Measurements from ENCODE around the gene C19orf12.

Gene C19orf12

DNA sequence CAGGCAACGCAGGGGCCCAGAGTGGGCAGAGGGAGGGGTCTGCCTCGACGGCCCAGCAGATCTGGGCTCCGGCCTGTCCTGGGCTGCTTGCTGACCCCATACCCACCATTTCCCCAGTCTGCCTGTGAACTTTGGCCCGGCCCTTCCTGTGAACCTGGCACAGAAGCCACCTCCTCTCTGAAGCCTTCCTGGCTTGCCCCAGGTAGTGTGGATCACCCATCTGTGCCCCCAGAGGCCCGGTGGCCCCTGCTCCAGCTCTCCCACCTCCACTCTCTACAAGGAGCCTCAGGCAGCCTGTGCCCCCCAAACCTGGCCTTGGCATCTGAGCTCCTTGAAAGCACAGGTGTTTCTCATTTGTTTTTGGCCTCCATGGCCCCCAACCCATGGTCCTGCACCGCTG is 34.1 kb downstream of the C19orf12 start:
- Histone ChIP-seq H3K23ac (ENCODE audit: low read depth, low read length, poor library complexity) (no peak overlapping the region), H4K91ac (ENCODE audit: low read depth, low read length, poor library complexity) (no peak overlapping the region), H3K27ac (replicated peaks; ENCODE audit: low read length) (no peak overlapping the region), H3K4me2 (ENCODE audit: insufficient read depth, low read length, poor library complexity, severe bottlenecking) (no peak overlapping the region), H3K4me1 (ENCODE audit: control insufficient read depth in 2 of 2, insufficient read depth in 1 of 2, low read depth in 1 of 2, low read length in 2 of 2) (peaks cover 12 to 26% of the 10 kb centered on the region in 2 donors), H3K4ac (ENCODE audit: low read length) (no peak overlapping the region), H4K8ac (ENCODE audit: low read depth, low read length) (no peak overlapping the region), H3K36me3 (replicated peaks in 1 of 2; ENCODE audit: control insufficient read depth in 2 of 2, insufficient read depth in 2 of 2, low read length in 2 of 2) (no peaks in the 10 kb centered on the region), H3K18ac (ENCODE audit: low read length) (peak overlapping the region; percentile 14), H3K79me1 (ENCODE audit: low read depth, low read length) (peaks cover 4% of the 10 kb centered on the region), H3K9ac (ENCODE audit: low read depth, low read length, poor library complexity) (no peak overlapping the region), H2BK5ac (ENCODE audit: low read length) (peak overlapping the region; percentile 62), H3K4me3 (ENCODE audit: low read length in 2 of 2) (no peak overlapping the region), H3K9me3 (replicated peaks in 1 of 2; ENCODE audit: control insufficient read depth in 2 of 2, insufficient read depth in 1 of 2, low read depth in 1 of 2, low read length in 2 of 2) (no peaks in the 10 kb centered on the region), H3K27me3 (ENCODE audit: control insufficient read depth in 3 of 3, insufficient read depth in 3 of 3, low read depth in 1 of 3, low read length in 3 of 3) (peaks cover 0 to 7% (median 0%) of the 10 kb centered on the region in 3 experiments), H2AFZ (ENCODE audit: low read length) (no peak overlapping the region), H2BK12ac (ENCODE audit: low read length) (peak overlapping the region; percentile 63), H2AK5ac (ENCODE audit: low read depth, low read length) (peak overlapping the region; percentile 68), H2BK15ac (ENCODE audit: low read length) (peak overlapping the region; percentile 56), H2BK120ac (ENCODE audit: low read depth, low read length) (no peak overlapping the region), H3K14ac (ENCODE audit: low read length) (no peak overlapping the region)
- no peak for DNase-seq (ENCODE audit: low spot score)
- no CpG with 5 or more reads among the region's 7 CpGs for WGBS, 2 donors (ENCODE audit: extremely low coverage in 2 of 2, insufficient read length in 2 of 2, insufficient replicate concordance in 1 of 2)

GRCh38 chr19:29680447-29680846 is 34.6 kb downstream of the C19orf12 start:
- H3K9ac ChIP-seq (ENCODE audit: low read depth, low read length, poor library complexity), result no peak overlapping the region
- H2BK5ac ChIP-seq (ENCODE audit: low read length), result peak overlapping the region; percentile 62
- WGBS, 2 donors (ENCODE audit: extremely low coverage in 2 of 2, insufficient read length in 2 of 2, insufficient replicate concordance in 1 of 2), result no CpG with 5 or more reads among the region's 12 CpGs

DNA sequence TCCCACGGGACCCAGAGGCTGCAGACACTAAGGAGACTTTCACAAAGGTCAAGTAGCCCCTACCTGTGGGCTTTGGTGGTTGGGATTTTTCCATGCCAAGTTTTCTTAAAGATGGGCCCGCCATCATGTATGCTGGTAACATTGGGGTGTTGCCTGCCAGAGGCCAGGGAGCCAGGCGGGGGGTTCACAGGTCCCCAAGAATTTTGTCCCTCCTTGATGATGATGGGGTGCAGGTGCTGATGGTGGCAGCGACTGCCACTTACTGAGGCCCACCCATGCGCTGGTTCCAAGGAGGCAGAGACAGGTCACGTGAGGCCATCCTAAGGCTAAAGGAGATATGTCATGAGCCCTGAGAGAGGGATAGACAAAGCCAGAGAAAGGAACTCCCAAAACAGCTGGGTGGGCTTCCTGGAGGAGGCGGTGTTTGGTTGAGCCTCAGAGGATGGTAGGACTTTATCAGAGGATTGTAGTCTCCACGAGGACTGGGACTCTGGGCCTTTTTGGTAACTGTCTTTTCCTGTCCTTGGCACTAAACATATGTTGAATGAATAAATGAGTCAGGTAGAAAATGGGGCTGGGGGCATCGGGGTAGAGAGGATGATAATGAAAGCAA is 35.4 kb downstream of the C19orf12 start:
- Histone ChIP-seq H3K18ac (ENCODE audit: low read length) (no peak overlapping the region), H3K23ac (ENCODE audit: low read depth, low read length, poor library complexity) (no peak overlapping the region), H2BK12ac (ENCODE audit: low read length) (no peak overlapping the region), H3K9ac (ENCODE audit: low read depth, low read length, poor library complexity) (no peak overlapping the region), H3K27me3 (ENCODE audit: control insufficient read depth in 3 of 3, insufficient read depth in 3 of 3, low read depth in 1 of 3, low read length in 3 of 3) (peaks cover 0 to 7% (median 0%) of the 10 kb centered on the region in 3 experiments), H3K4me2 (ENCODE audit: insufficient read depth, low read length, poor library complexity, severe bottlenecking) (no peak overlapping the region), H3K4me1 (ENCODE audit: control insufficient read depth in 2 of 2, insufficient read depth in 1 of 2, low read depth in 1 of 2, low read length in 2 of 2) (peaks cover 12 to 26% of the 10 kb centered on the region in 2 donors), H2BK15ac (ENCODE audit: low read length) (no peak overlapping the region), H4K8ac (ENCODE audit: low read depth, low read length) (no peak overlapping the region), H3K4ac (ENCODE audit: low read length) (no peak overlapping the region), H3K27ac (replicated peaks; ENCODE audit: low read length) (no peak overlapping the region), H2AK5ac (ENCODE audit: low read depth, low read length) (no peak overlapping the region), H3K36me3 (replicated peaks in 1 of 2; ENCODE audit: control insufficient read depth in 2 of 2, insufficient read depth in 2 of 2, low read length in 2 of 2) (peaks cover 0 to 6% of the 10 kb centered on the region in 2 donors), H2AFZ (ENCODE audit: low read length) (no peak overlapping the region), H2BK5ac (ENCODE audit: low read length) (no peak overlapping the region), H4K91ac (ENCODE audit: low read depth, low read length, poor library complexity) (no peak overlapping the region), H3K79me1 (ENCODE audit: low read depth, low read length) (peaks cover 4% of the 10 kb centered on the region), H3K4me3 (ENCODE audit: low read length in 2 of 2) (no peak overlapping the region), H3K14ac (ENCODE audit: low read length) (no peak overlapping the region), H3K9me3 (replicated peaks in 1 of 2; ENCODE audit: control insufficient read depth in 2 of 2, insufficient read depth in 1 of 2, low read depth in 1 of 2, low read length in 2 of 2) (no peaks in the 10 kb centered on the region), H2BK120ac (ENCODE audit: low read depth, low read length) (no peak overlapping the region)
- WGBS, 2 donors (ENCODE audit: extremely low coverage in 2 of 2, insufficient read length in 2 of 2, insufficient replicate concordance in 1 of 2), result no CpG with 5 or more reads among the region's 9 CpGs
- DNase-seq (ENCODE audit: low spot score), result no peak

More at GRCh38 chr19:29680447-29680846, 34.6 kb downstream of the C19orf12 start:
- peak overlapping the region; percentile 68 for H2AK5ac ChIP-seq (ENCODE audit: low read depth, low read length)
- H3K4me3 ChIP-seq (ENCODE audit: low read length in 2 of 2), result no peak overlapping the region
- H3K18ac ChIP-seq (ENCODE audit: low read length), result peak overlapping the region; percentile 27
- peak overlapping the region; percentile 17 for H2AFZ ChIP-seq (ENCODE audit: low read length)
- H3K4me2 ChIP-seq (ENCODE audit: insufficient read depth, low read length, poor library complexity, severe bottlenecking), result no peak overlapping the region
- no peak overlapping the region for H3K27ac ChIP-seq (replicated peaks; ENCODE audit: low read length)
- H2BK120ac ChIP-seq (ENCODE audit: low read depth, low read length), result no peak overlapping the region
- H2BK15ac ChIP-seq (ENCODE audit: low read length), result peak overlapping the region; percentile 56
- DNase-seq (ENCODE audit: low spot score), result no peak
- no peaks in the 10 kb centered on the region for H3K9me3 ChIP-seq (replicated peaks in 1 of 2; ENCODE audit: control insufficient read depth in 2 of 2, insufficient read depth in 1 of 2, low read depth in 1 of 2, low read length in 2 of 2)
- H3K4me1 ChIP-seq (ENCODE audit: control insufficient read depth in 2 of 2, insufficient read depth in 1 of 2, low read depth in 1 of 2, low read length in 2 of 2), result peaks cover 12 to 26% of the 10 kb centered on the region in 2 donors
- peak overlapping the region; percentile 63 for H2BK12ac ChIP-seq (ENCODE audit: low read length)
- no peak overlapping the region for H3K23ac ChIP-seq (ENCODE audit: low read depth, low read length, poor library complexity)
- peaks cover 4% of the 10 kb centered on the region for H3K79me1 ChIP-seq (ENCODE audit: low read depth, low read length)
- H3K36me3 ChIP-seq (replicated peaks in 1 of 2; ENCODE audit: control insufficient read depth in 2 of 2, insufficient read depth in 2 of 2, low read length in 2 of 2), result no peaks in the 10 kb centered on the region
- peak overlapping the region; percentile 87 for H3K4ac ChIP-seq (ENCODE audit: low read length)
- no peak overlapping the region for H4K8ac ChIP-seq (ENCODE audit: low read depth, low read length)
- H3K27me3 ChIP-seq (ENCODE audit: control insufficient read depth in 3 of 3, insufficient read depth in 3 of 3, low read depth in 1 of 3, low read length in 3 of 3), result peaks cover 0 to 7% (median 0%) of the 10 kb centered on the region in 3 experiments
- no peak overlapping the region for H4K91ac ChIP-seq (ENCODE audit: low read depth, low read length, poor library complexity)
- no peak overlapping the region for H3K14ac ChIP-seq (ENCODE audit: low read length)

- H3K27ac ChIP-seq (replicated peaks; ENCODE audit: low read length), result no peak overlapping the region
- H3K18ac ChIP-seq (ENCODE audit: low read length), result peak overlapping the region; percentile 80
- H4K91ac ChIP-seq (ENCODE audit: low read depth, low read length, poor library complexity), result no peak overlapping the region
- no peak overlapping the region for H2BK120ac ChIP-seq (ENCODE audit: low read depth, low read length)
- peaks cover 4% of the 10 kb centered on the region for H3K79me1 ChIP-seq (ENCODE audit: low read depth, low read length)
- H2AFZ ChIP-seq (ENCODE audit: low read length), result peak overlapping the region; percentile 77
- H3K9ac ChIP-seq (ENCODE audit: low read depth, low read length, poor library complexity), result no peak overlapping the region
- H2BK12ac ChIP-seq (ENCODE audit: low read length), result peak overlapping the region; percentile 84
- no peak overlapping the region for H3K4me3 ChIP-seq (ENCODE audit: low read length in 2 of 2)
- no peak overlapping the region for H3K4me2 ChIP-seq (ENCODE audit: insufficient read depth, low read length, poor library complexity, severe bottlenecking)
- no CpG with 5 or more reads among the region's 20 CpGs for WGBS, 2 donors (ENCODE audit: extremely low coverage in 2 of 2, insufficient read length in 2 of 2, insufficient replicate concordance in 1 of 2)
- H3K23ac ChIP-seq (ENCODE audit: low read depth, low read length, poor library complexity), result peak overlapping the region; percentile 43
- no peak overlapping the region for H2BK5ac ChIP-seq (ENCODE audit: low read length)
- peak overlapping the region; percentile 89 for H3K14ac ChIP-seq (ENCODE audit: low read length)
- no peak overlapping the region for H4K8ac ChIP-seq (ENCODE audit: low read depth, low read length)
- no peak for DNase-seq (ENCODE audit: low spot score)
- peaks cover 2 to 8% of the 10 kb centered on the region in 2 donors for H3K36me3 ChIP-seq (replicated peaks in 1 of 2; ENCODE audit: control insufficient read depth in 2 of 2, insufficient read depth in 2 of 2, low read length in 2 of 2)
- H2AK5ac ChIP-seq (ENCODE audit: low read depth, low read length), result peak overlapping the region; percentile 84
- H2BK15ac ChIP-seq (ENCODE audit: low read length), result no peak overlapping the region
- H3K4ac ChIP-seq (ENCODE audit: low read length), result no peak overlapping the region
- H3K4me1 ChIP-seq (ENCODE audit: control insufficient read depth in 2 of 2, insufficient read depth in 1 of 2, low read depth in 1 of 2, low read length in 2 of 2), result peaks cover 12 to 26% of the 10 kb centered on the region in 2 donors
- peaks cover 0 to 7% (median 0%) of the 10 kb centered on the region in 3 experiments for H3K27me3 ChIP-seq (ENCODE audit: control insufficient read depth in 3 of 3, insufficient read depth in 3 of 3, low read depth in 1 of 3, low read length in 3 of 3)
- no peaks in the 10 kb centered on the region for H3K9me3 ChIP-seq (replicated peaks in 1 of 2; ENCODE audit: control insufficient read depth in 2 of 2, insufficient read depth in 1 of 2, low read depth in 1 of 2, low read length in 2 of 2)
These were observed 36.5 kb downstream of the C19orf12 start for GRCh38 chr19:29678484-29679106.

Data from neuronal stem cell (in vitro differentiated cells).